Stomach smooth muscle (tissue), 2 donors: Measurements from ENCODE around the gene STXBP3.

Experiments
- H3K27ac ChIP-seq: one replicate; pipeline ENCODE4 v1.7.0; 2013; ENCODE audit warnings: mild to moderate bottlenecking, low read length, inconsistent platforms
- H3K27me3 ChIP-seq, 2 donors: one replicate each; pipeline ENCODE4 v1.7.0; 2013; ENCODE audit warnings: low read length in 2 of 2; ENCODE audit not compliant: insufficient read depth in 2 of 2, control insufficient read depth in 1 of 2
- H3K36me3 ChIP-seq, 2 donors: one replicate each; pipeline ENCODE4 v1.7.0; 2013; ENCODE audit warnings: low read length in 2 of 2; ENCODE audit not compliant: control insufficient read depth in 2 of 2, insufficient read depth in 2 of 2
- H3K4me1 ChIP-seq: one replicate; pipeline ENCODE4 v1.7.0; 2013; ENCODE audit warnings: low read length; ENCODE audit not compliant: control insufficient read depth, insufficient read depth
- H3K4me3 ChIP-seq, 2 donors: one replicate each; pipeline ENCODE4 v1.7.0; 2013; ENCODE audit warnings: low read length in 2 of 2
- H3K9ac ChIP-seq, 2 donors: one replicate each; pipeline ENCODE4 v1.7.0; 2013; ENCODE audit warnings: low read length in 2 of 2, mild to moderate bottlenecking in 1 of 2
- H3K9me3 ChIP-seq, 2 donors: one replicate each; pipeline ENCODE4 v1.7.0; 2013; ENCODE audit warnings: low read length in 2 of 2; ENCODE audit not compliant: control insufficient read depth in 2 of 2
- donor health status: healthy.
- donor health status: Pancreatic carcinoma.

Gene STXBP3

DNA sequence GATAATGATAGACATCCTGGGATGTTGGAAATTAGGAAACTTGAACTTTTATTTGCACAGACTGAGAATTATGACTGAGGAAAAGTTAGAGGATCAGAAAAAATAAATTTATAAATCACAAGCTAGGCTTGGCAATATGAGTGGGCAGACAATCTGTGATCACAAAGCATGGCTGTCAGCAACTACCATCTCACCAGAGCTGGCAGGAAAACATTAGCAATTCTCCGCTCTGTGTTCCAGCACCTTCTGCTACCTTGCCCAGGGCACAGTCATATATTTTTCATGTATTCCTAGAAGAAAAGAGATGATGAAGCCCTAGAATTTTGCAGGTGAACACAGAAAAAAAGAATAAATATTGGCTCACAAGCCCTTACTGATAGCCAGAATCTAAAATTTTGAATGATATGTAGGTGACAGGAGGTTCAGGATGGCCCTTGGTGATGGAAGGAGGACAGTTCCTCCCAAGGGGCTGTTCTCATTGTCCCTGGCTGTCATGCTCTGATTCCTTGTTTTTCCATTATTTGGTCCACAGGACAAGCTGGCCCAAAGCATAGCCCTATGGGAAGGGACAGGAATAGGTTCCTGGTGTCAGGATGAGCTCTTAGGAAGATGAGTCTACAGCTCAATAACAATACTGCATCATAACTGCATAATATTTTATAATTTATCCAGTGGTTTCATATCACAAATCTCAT lies 12.2 kb upstream of the STXBP3 start:
- Histone ChIP-seq H3K9ac (no peak overlapping the region), H3K27me3 (peaks cover 0 to 3% of the 10 kb centered on the region in 2 donors), H3K9me3 (no peaks in the 10 kb centered on the region), H3K4me3 (no peak overlapping the region), H3K27ac (no peak overlapping the region), H3K36me3 (no peaks in the 10 kb centered on the region), H3K4me1 (no peaks in the 10 kb centered on the region)

DNA sequence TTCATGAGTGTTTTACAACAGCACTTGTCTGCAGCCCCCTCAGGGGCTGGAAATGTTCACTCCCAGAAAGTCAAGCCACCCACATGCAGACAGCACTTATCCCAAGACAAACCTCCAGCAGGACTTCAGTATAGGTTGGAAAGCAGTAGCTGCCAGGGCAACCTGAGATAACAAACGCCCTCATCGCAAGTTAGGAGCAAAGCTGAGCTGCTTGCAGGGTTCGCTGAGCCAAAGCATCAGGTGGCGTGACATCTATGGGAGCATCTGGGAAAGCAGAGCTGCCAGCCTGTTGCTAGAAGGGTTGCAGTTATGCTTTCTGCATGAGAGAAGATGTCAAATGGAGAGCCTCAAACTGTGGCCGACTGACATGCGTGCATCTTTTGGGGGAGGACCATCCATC lies 4.2 kb upstream of the STXBP3 start:
- H3K27me3 ChIP-seq: peaks cover 0 to 2% of the 10 kb centered on the region in 2 donors
- no peaks in the 10 kb centered on the region for H3K4me1 ChIP-seq
- H3K36me3 ChIP-seq: no peaks in the 10 kb centered on the region
- no peaks in the 10 kb centered on the region for H3K9me3 ChIP-seq
- H3K4me3 ChIP-seq: no peak overlapping the region
- no peak overlapping the region for H3K9ac ChIP-seq
- no peak overlapping the region for H3K27ac ChIP-seq

DNA sequence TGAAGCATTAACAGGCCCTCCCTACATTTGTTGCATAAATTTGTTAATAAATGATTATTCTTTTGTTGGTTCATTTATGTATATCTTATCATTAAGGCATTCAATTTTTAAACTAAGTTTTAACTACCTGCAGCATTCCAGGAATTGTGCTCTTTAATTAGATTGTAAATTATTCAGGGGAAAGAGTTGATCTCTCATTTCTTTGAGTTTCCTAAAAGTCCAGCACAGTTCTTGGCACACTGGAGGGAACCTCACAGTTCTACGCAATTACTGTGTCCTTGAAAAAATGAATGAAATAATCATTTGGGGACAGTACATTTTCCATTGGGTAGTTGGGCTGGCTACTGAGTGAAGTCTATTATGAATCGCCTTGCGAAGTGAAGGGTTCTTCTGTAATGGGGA lies 493 bp upstream of the STXBP3 start:
- Histone ChIP-seq H3K27me3 (peaks cover 0 to 2% of the 10 kb centered on the region in 2 donors), H3K4me1 (no peaks in the 10 kb centered on the region), H3K27ac (peak overlapping the region; percentile 97), H3K4me3 (peak overlapping the region in 1 of 2 donors; percentile 95), H3K36me3 (peaks cover 0 to 3% of the 10 kb centered on the region in 2 donors), H3K9ac (peak overlapping the region in 1 of 2 donors; percentile 42), H3K9me3 (no peaks in the 10 kb centered on the region)

DNA sequence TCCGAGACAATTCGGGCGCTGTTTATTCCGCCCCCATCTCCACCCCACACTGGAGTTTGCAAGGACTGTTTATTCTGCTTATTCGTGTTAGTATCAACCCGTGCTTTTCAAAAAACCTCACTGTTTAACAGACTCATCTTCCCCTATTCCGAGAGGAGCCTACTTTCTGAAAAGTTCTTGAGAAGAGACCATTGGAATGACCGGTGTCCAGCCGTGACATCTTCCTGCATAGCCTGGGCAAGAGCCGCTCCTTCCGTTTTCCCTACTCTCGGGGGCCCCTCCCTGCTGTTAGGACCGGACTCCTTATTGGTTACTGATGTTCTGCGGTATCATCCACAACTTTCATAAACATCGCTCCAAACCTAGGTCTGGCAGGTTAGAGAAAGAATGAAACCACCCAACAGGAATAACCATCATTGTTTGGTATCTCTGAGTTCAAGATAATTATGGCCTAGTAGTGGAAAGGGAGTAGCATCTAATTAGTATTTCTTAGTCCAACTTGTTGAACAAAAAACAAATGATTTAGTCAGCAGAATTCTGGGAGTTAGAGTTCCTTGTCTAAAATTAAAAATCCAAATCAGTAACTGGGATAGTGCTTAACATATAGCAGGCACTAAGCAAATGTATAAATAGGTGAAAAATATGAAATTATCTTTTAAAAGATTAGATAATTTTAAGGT lies 837 bp downstream of the STXBP3 start:
- peak overlapping the region; percentile 93 to 97 for H3K9ac ChIP-seq
- peak overlapping the region; percentile 89 to 95 for H3K4me3 ChIP-seq
- H3K4me1 ChIP-seq: no peaks in the 10 kb centered on the region
- peak overlapping the region; percentile 97 for H3K27ac ChIP-seq
- H3K36me3 ChIP-seq: peaks cover 0 to 4% of the 10 kb centered on the region in 2 donors
- no peaks in the 10 kb centered on the region for H3K9me3 ChIP-seq
- H3K27me3 ChIP-seq: peaks cover 0 to under 1% of the 10 kb centered on the region in 2 donors

DNA sequence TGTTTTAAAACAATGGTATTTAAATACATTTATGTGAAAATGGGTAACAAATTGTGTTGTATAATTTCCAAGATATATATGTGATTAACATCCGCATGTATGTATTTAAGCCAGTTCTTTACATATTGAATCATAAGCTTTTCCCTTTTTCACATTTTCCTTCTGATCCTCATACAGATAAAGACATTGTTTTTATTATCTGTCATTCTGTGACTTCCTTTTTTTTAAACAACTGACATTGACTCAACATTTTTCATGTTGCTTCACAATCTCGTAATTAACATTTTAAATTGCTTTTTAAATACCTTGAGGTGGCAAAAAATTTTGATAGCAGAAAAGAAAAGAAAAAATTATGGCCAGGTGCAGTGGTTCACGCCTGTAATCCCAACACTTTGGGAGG lies 1.4 kb downstream of the STXBP3 start:
- Histone ChIP-seq H3K4me3 (peak overlapping the region in 1 of 2 donors; percentile 95), H3K27ac (no peak overlapping the region), H3K4me1 (no peaks in the 10 kb centered on the region), H3K27me3 (no peaks in the 10 kb centered on the region), H3K9me3 (no peaks in the 10 kb centered on the region), H3K9ac (no peak overlapping the region), H3K36me3 (peaks cover 0 to 9% of the 10 kb centered on the region in 2 donors)

DNA sequence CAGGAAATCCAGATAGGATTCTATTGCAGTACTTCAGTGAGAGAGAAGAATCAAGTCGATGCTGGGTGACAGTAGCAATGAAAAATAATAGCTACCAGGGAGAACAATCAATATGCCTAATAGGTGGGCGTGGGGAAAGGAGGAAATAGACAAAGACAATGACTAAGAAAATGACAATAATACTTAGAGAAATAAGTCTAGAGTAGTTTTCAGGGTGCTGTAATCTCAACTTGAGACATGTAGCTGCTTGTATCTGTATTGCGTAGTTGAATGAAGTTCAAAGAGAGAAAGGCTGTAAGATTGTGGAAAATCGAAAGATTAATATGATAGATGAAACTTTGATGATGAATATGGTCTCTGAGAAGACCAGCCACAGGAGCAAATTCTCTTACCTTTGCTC lies 2.6 kb downstream of the STXBP3 start:
- H3K36me3 ChIP-seq: peaks cover under 1 to 10% of the 10 kb centered on the region in 2 donors
- no peaks in the 10 kb centered on the region for H3K4me1 ChIP-seq
- H3K4me3 ChIP-seq: no peak overlapping the region
- no peaks in the 10 kb centered on the region for H3K9me3 ChIP-seq
- no peak overlapping the region for H3K9ac ChIP-seq
- H3K27ac ChIP-seq: no peak overlapping the region
- H3K27me3 ChIP-seq: no peaks in the 10 kb centered on the region

DNA sequence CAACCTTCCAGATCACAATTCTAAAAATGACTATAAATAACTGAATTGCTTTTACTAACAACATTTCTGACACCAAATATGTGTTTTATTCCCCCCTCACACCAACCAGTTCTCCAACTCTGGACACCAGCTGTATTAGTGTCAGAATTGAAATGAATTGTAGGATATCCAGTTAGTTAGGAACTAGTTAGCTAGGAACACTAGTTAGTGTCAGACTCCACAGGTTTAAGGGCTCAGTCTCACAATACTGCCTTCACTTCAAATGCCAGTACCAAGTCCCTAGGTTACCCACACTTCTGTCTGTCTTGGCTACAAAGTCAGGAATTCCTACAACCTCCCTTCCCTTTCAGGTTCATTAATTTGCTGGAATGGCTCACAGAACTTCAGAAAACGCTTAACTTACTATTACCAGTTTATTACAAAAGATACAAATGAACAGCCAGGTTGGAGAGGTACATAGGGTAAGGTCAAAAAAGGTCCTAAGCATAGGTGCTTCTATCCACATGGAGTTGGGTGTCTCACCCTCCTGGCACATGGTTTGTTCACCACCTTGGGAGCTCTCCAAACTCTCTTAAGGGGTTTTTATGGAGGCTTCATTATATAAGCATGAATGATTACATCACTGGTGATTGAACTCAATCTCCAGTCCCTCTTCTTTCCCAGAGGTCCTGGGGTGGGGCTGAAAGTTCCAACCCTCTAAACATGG lies 4.2 kb downstream of the STXBP3 start:
- Histone ChIP-seq H3K4me1 (no peaks in the 10 kb centered on the region), H3K27ac (no peak overlapping the region), H3K27me3 (no peaks in the 10 kb centered on the region), H3K9me3 (no peaks in the 10 kb centered on the region), H3K9ac (no peak overlapping the region), H3K4me3 (no peak overlapping the region), H3K36me3 (peaks cover 2 to 10% of the 10 kb centered on the region in 2 donors)

DNA sequence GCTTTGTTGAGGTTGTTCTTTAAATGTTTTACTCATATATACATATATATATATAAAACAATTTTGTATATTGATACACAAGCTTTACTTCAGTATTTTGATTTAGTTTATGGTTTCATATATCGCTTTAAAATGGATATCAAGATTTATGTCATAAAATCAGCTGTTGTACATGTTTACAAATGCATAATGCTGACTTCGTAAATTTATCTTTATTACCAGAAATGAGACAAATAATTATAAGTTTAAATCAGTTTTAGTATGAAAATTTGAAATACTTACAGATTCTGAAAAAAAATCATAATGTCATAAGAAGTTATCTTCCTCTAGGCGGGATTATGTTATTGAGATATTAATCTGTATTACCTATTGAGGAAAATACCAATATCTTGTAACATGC lies 6.9 kb downstream of the STXBP3 start:
- H3K4me3 ChIP-seq: no peak overlapping the region

DNA sequence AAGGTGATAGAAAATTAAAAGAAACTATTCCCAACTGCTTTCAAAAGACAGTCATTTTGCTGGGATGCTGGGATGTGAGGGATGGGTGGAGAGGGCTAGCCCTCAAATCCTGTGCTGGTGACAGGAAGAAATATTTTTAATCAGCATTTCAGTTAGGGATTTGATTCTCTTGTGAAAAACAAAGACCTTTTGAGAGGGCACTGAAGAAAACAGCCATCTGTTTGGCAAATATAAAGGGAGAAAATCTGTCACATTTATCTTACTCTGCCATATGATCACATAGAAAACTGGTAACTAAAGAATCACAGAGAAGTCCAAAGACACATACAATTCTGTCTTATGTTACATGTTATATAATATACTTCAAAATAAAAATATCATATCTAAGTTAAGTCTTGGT lies 12.3 kb downstream of the STXBP3 start:
- Histone ChIP-seq H3K36me3 (peaks cover 4 to 17% of the 10 kb centered on the region in 2 donors), H3K27me3 (no peaks in the 10 kb centered on the region), H3K9me3 (no peaks in the 10 kb centered on the region), H3K4me1 (no peaks in the 10 kb centered on the region), H3K27ac (no peak overlapping the region), H3K9ac (no peak overlapping the region), H3K4me3 (no peak overlapping the region)

More for the DNA sequence above, 6.9 kb downstream of the STXBP3 start:
- Histone ChIP-seq H3K9ac (no peak overlapping the region), H3K27me3 (no peaks in the 10 kb centered on the region), H3K27ac (no peak overlapping the region), H3K36me3 (peaks cover 7 to 10% of the 10 kb centered on the region in 2 donors), H3K9me3 (no peaks in the 10 kb centered on the region), H3K4me1 (no peaks in the 10 kb centered on the region)

DNA sequence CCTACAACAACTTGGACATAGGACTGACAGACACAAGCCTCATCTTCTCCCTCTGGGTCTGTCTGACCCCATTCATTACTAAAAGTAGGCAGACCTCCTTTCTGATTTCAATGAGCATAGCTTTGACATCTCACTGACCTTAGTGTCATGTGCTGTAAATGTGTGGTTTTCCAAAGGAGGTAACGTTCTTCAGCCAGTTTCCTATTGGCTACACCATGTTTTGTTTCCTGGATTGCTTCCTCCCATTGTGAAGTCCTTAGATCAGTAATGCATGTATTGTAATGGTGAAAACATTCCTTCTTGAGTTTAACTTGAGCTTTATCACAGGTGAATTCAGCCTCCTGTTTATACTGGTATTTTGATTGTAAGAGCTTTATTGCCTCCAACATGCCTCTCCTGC lies 20.6 kb downstream of the STXBP3 start:
- H3K36me3 ChIP-seq: peaks cover 19 to 25% of the 10 kb centered on the region in 2 donors

More for the DNA sequence above, 20.6 kb downstream of the STXBP3 start:
- Histone ChIP-seq H3K9me3 (no peaks in the 10 kb centered on the region), H3K27me3 (no peaks in the 10 kb centered on the region), H3K4me1 (no peaks in the 10 kb centered on the region), H3K4me3 (no peak overlapping the region), H3K27ac (no peak overlapping the region), H3K9ac (no peak overlapping the region)
